ENCODE data around the gene S100A13.
"Not testable (repeated sequence)": the region's sequence is repeated elsewhere in the genome, so short reads cannot be mapped to it uniquely, and the experiment has no call there.

S100A13 gene

DNA sequence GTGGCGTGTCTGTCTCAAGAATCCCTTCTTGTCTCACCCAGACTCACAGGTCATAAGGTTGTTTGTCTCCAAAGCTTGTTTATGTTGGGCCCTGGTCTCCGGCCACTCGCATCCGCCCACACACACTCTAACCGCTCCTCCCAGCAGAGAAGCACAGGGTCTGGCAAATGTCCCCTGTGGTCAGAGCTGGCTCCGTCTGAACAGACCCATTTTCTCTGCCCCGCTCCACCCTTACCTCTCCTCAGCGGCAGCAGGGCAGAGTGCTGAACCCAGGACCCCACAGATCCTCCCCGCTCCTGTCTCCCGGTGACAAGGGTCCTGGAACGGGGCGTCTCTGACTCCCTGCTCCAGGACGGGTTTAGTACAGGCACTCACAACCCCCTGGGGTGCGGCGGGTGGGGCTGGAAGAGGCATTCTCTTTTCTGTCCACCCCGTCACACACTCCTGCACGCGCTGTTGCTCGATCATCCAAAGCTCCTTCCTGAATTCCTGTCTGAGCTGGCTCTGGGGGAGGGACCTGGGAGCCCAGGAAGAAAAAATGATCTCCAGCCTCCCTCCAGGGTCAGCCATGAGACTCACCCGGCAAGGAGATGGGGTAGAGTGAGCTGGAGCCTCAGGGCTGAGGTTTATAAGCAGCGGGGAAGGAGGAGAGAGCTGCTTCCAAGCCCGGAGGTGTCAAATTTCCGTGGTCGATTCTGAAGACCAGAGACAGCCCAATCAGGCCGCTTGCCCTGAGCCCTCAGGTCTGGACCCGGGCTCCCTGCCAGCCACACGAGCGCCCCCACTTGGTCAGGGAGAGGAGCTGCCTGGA lies at the start of gene S100A13:
Gene S100A13, minus strand, starts transcription at position 602 of the 811 bp plus-strand sequence. CDS start 1,033 bp downstream, outside the sequence.
- DNase-seq = no peak

DNA sequence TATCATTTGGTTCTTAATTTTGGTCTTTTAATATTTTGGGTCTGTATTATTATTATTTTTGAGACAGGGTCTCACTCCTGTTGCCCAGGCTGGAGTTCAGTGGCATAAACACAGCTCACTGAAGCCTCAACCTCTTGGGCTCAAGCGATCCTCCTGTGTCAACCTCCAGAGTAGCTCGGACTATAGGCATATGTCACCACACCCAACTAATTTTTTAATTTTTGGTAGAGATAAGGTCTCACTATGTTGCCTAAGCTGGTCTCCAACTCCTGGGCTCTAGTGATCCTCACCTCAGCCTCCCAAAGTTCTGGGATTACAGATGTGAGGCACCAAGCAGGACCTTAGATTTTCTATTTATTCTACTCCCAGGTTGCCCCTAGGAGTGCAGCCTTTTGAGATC lies 46.2 kb upstream of the S100A13 start:
- no peak for DNase-seq

DNA sequence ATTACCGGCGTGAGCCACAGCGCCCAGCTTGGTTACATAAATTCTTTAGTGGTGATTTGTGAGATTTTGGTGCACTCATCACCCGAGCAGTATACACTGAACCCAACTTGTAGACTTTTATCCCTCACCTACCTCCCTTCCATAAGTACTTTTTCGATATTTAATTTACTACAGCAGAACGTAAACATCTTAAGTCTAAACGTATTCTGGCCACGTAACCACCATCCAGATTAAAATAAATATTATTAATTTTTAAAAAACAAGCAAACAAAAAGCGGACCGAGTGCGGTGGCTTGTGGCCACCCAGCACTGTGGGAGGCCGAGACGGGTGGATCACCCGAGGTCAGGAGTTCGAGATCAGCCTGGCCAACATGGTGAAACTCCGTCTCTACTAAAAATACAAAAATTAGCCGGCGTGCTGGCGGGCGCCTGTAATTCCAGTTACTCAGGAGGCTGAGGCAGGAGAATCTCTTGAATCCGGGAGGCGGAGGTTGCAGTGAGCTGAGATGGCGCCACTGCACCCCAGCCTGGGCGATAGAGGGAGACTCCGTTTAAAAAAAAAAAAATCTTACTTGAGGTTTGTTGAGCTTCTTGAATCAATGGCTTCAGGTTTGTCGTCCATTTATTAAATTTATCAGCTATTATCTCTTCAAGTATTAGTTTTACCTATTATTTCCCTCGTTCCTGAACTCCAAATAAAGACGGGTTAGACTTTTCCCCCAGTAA lies 44.5 kb upstream of the S100A13 start:
- DNase-seq = peak; percentile 64

DNA sequence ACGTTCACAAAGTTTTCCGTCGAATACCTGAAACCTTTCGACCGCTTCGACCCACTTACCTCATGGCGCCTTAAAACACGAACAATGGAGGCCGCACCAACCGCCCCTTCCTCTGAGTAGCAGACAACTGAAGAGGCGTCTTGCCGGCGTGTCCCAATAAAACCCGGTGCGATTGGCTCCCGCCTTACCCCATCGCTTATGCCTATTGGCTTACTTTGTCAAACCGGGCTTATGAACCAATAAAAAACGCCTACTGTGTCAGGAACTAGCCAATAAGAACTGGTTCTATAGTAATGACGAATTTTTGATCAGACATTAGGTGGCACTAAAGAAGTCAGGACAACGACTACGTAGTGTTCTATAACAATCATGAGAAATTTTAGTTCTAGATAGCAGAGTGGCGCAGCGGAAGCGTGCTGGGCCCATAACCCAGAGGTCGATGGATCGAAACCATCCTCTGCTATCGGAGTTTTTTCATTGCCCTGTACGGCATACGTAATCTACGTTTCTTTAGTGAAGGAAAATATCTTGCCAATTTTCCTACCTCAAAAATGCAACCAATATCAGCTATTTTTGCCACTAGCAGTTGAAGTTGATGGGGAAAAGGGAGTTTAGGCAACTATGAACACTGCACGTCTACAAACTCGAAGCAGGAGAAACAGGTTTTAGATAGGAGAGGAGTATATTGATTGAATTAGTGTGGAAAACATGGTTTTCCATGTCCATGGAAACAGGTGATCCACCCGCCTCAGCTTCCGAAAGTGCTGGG lies 43.7 kb upstream of the S100A13 start, which contains the start of gene ILF2:
Gene ILF2, minus strand, starts transcription at position 135 of the 769 bp plus-strand sequence. Its CDS starts 71 bp downstream, at position 64.
- DNase-seq = peak; percentile 99

DNA sequence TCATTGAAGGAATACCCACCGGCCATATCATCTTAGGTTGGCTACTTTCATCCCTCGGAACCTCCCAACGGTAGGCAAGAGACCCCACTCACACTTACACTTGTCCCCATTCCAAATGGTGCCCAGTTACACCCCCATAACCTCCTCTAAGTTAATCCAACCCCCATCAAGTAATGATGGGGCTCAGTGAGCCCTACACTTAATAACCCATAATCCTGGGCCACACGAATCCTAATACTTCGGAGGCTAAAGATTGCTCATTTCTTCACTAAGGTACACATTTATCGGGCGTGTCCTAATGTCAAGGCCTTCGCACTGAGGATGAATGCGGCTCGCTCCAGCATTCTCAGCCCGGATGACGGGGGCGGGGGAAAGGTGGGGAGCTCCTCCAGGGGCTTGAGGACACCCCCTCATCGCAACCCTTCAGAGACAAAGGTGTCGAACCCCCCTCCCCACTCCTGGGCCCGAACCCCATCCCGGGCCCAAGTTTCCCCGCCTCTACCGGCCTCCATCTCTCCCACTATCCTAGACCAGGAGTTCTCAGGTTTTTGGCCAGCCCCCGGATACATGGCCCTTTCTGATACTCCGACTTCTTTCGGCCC lies 43.1 kb upstream of the S100A13 start:
- DNase-seq = no peak

DNA sequence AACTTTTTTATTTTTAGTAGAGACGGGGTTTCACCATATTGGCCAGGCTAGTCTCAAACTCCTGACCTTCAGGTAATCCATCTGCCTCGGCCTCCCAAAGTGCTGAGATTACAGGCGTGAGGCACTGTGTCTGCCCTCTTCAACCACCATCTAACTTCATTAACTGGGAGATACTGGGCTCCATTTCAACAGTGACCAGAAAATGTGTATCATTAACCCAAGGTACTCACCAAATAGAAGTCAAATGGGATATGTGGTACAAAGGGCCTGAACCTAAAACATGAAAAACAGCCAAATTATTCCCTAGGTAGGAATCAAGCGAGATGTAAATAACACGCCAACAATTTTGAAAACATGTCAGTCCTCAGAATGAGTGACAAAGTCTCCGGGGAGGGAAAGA lies 42.3 kb upstream of the S100A13 start:
- no peak for DNase-seq

DNA sequence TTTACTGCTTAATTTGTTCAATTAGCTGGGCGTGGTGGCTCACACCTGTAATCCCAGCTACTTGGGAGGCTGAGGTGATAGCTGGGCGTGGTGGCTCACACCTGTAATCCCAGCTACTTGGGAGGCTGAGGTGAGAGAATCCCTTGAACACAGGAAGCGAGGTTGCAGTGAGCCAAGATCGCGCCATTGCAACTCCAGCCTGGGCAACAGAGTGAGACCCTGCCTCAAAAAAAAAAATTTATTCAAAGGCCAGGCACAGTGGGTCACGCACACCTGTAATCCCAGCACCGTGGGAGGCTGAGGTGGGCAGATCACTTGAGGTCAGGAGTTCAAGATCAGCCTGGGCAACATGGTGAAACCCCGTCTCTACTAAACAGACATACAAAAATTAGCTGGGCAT lies 41.4 kb upstream of the S100A13 start:
- DNase-seq = not testable (repeated sequence)

DNA sequence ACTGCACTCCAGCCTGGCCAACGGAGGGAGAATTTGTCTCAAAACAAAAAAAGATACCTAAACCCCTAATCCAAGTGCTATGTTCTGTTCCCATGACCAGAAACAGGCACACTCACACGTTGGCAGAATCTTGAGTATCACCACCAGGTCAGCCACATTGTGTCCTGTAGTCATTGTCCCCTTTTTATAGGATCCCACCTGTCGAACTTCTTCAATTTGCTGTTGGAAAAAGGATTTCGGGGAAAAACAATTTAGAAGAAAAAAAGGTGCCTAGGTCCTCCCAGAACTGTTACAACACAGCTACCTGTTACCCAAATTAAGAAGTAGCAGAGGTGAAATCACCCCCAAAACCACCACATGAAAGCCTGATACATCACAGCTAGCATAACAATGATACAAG lies 40.1 kb upstream of the S100A13 start:
- DNase-seq = no peak

DNA sequence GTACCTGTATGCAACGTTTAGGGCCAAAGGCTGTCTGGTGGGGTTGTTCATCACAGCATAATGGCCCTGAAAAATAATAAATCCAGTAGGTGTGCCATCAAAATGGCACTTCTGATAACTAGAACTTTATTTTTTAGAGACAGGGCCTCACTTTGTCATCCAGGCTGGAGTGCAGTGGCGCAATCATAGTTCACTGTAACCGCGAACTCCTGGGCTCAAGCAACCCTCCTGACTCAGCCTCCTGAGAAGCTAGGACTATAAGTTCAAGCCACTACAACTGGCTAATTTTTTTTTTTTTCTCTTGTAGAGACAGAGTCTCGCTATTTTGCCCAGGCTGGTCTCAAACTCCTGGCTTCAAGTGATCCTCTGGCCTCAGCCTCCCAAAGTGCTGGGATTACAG lies 35.9 kb upstream of the S100A13 start:
- DNase-seq = no peak

DNA sequence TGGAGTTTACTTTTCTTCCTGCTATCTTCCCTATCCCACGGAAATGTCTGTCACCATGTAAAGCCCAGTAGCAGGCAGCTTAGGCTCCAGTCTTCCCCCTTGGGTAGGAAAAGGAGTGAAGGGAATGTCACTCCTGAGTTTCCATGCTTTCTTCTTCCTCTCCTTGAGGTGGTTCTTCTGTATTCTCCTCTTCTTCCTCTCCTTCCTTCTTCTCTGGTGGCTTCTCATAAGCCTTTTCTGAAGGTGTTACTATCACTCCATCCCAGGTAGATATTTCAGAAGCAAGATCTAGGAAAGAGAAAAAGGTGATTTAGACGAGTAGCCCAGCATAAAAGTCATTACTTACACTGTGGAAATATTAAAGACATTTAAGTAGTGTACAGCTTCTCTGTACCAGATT lies 35.0 kb upstream of the S100A13 start:
- no peak for DNase-seq

DNA sequence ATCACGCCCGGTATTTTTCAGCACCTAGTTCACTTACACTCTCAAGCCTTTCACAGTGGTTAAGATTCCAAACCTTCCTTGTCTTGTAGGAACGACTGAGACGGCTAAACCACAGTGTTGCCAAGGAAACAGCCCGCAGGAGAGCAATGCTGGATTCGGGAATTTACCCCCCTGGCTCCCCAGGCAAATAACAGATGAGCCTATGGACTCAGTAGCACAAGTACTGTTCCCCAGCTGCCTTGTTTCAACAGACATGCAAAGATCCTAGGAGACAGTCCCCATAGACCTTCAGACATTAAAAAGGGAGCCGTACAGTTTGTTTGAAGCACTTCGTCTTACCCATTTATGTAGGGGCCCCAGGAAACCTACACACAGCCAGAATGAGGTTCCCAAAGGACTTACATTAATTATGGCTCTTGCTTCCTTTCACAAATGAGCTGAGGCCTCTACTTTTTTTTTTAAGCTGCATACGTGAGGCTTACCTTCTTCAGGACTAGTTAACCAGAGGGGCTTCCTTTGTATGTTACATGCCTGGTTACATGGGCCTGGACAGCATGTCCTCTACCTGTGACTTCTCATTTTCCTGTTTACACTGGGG lies 33.9 kb upstream of the S100A13 start:
- no peak for DNase-seq

DNA sequence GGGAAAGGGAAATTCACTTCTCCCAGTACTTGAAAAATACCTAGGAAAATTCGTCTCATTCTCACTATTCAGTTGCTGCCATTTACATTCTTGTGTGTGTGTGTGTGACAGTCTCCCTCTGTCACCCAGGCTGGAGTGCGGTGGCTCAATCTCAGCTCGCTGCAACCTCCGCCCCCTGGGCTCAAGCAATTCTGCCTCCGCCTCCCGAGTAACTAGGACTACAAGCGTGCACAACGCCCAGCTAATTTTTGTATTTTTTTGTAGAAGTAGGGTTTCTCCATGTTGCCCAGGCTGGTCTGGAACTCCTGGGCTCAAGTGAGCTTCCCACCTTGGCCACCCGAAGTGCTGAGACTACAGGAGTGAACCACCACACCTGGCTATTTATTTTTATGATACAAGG lies 32.4 kb upstream of the S100A13 start:
- DNase-seq = no peak

DNA sequence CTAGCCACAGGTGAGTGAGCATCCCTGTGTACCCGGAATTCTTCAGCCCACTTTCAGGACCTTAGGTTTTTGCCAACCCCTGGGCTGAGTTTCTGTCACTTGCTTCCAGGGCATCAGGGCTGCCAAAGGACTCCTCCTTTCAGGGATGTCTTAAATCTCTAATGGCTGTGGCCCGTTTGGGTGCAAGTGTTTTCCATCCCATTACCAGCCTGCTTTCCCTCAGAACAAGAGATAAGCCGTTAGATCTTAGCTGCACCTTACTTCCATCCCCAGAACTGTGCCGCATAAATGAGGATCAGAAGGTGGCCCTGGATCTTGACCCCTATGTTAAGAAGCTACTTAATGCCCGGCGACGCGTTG lies 31.9 kb upstream of the S100A13 start:
- DNase-seq = no peak

DNA sequence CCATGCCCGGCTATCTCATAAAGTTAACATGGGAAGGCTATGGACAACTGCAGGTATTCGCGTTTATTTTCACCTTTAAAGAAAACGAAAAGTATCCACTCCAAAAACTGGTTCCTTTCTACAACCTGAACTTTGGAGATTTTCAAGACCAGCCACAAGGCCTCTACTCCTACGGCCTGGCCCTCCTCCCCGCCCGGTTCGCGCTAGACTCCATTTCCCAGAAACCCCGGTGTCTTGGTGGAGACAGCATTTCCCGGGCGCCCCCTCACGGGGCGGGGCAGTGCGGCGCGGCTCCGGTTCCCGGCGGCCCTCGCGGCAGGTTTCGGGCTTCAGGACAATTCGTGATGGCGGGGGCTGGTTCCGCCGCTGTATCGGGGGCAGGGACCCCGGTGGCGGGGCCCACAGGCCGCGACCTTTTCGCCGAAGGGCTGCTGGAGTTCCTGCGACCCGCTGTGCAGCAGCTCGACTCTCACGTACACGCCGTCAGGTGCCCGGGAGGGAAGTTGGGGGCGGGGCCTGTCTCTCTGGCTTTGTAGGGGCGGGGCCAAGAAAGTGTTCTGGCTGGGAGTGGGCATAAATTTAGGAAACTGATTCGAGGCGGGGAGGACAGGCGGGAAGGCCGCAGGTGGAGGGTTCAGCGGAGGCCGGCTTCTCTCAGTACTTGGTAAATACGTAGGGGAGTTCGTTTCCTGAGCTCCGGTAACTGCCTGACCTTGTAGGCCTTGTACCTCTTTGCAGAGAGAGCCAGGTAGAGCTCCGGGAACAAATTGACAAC lies 31.3 kb upstream of the S100A13 start, which contains the start of gene SNAPIN:
Gene SNAPIN, plus strand, starts transcription at position 304 of the 775 bp plus-strand sequence. Its CDS starts 41 bp downstream, at position 345.
- DNase-seq = peak; percentile 90

DNA sequence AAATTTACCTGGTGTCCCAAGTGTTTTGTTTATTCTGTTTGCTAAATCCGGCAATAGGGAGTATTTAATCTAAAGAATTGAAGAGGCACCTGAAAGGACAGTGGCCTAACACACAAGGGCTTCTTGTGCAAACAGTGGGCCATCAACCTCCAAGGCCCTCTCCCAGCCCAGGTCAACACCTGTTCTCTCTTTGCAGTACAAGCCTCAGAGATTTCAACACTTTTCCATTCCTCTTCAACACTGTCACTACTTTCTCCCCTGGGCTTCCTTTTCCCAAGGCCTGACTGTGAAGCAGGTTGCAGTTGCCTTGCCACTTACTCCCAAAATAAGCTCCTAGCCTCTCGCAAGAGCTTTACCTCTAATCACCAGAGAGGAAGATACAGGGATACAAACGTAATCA lies 28.0 kb upstream of the S100A13 start:
- DNase-seq = no peak

DNA sequence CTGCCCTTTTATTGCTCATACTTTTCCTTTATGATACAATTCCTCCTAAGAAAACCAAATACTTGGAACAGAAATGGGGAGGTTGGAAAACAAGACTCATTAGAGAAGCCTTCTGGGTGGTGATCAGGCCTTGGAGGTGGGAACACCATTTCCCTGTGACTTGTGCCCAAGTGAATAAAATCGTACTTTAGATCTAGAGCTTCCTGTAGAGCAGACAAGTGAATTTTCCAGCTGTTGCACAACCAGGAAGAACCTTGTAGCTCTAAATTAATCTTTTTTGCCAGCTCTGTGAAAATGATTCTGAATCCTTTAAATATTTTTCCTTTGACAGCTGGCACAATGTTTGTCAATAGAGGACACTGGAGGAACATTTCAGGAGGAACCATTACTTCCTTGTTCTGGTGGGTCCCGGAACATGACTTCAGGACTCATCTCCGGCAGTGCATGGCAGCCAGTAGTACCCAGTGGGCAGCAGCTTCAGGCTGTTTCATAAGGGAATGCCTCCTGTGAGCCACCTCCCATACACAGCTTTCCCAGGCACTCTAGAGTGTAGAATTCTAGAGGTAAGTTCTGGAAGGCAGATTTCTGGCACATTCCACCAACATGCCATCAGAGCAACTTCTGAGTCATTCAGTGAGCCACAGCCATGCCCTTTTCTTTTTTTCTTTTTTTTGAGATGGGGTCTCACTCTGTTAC lies 25.6 kb upstream of the S100A13 start:
- DNase-seq = no peak

DNA sequence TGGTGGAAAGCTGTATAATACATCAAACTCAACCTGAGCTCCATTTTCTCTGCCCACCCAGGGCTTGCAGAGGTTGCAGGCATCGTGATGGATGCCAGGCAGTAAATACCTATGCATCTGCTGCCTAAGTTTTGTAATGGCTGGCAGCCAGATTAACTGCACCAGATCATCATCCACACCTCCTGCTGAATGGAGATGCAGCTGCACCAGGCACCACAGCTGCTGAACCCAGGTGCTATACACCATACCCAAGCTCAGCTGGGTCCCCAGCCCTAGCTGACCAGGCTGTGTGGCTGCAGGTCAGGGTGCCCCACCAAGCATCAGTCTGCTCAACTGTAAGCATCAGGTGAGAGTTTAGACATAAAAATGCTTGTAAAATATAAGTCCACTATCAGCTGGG lies 24.5 kb upstream of the S100A13 start:
- no peak for DNase-seq

DNA sequence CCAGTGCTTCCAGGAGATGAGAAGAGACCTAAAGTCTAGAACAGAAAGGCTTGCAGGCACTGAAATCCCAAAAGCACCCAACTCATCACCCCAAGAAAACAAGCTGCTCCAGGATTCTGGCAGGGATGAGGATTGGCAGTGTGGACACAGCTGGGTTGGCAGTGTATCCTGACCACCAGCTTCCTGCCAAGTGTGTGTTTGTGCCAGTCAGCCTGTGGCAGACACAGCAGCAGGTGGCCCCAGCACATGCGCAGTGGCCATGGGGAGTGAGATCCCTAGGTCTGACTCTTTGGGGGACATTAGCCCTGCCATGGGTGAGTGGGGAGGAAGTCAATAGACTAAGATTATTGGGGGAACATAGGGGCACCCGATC lies 22.5 kb upstream of the S100A13 start:
- no peak for DNase-seq

DNA sequence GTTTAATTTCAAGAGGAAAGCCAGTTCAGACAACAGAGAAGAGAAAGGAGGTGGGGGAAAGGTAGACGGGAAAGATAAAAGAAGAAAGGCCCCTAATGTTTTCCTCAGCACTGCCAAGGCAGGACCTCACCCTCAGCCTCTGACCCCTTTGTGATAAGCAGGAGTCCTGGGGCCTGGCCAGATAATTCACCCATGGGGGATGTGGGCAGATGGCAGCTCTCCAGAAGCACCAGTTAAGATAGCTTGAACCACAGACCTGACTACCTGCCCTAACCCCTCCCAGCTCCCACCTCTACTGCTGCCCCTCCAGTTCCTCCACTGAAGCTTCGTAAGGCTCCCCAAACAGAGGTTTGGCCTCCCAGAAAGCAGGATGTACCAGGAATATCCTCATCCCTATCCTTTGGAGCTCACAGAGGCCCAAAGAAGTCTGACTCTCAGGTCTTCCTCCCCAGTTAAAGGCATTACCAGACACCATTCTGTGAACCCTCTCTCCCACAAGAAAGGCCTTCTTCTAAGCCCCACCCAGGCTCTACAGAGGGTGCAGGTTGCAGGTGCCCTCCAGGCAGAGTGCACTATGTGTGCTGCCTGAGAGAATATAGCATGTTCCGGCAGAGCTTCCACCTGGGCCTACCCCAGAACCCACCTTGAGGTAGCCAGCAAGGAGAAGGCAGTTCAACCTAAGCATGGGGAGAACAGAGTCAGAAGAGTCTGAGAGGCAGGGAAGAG lies 22.0 kb upstream of the S100A13 start:
- DNase-seq = peak; percentile 19

DNA sequence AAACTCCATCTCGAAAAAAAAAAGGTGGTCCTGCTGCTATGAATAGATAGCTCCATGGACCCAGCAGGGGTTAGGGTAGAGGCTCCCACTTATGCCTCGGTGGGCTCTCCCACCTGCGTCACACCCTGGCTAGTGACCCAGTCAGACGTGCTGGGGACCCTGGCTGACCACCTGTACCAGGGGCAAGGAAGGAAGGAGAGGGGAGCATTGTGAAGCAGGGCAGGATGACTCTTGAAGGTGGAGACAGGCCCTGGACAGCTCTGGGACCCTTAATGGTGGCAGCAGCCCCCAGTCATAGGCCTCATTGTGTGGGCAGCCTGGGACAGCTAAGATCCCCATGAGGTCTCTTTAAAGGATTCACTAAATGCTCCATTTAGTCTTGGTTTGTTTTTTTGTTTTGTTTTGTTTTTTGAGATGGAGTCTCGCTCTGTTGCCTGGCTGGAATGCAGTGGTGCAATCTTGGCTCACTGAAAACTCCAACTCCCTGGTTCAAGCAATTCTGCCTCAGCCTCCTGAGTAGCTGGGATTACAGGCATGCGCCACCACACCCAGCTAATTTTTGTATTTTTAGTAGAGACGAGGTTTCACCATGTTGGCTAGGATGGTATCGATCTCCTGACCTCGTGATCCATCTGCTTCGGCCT lies 20.8 kb upstream of the S100A13 start:
- DNase-seq = no peak

Data from CD4-positive, alpha-beta T cell treated with Interleukin-12 subunit alpha and Interleukin-12 subunit beta, for 1 hour (primary cell).